ENCODE measurements around the gene ZNF512B.

Gene ZNF512B

DNA sequence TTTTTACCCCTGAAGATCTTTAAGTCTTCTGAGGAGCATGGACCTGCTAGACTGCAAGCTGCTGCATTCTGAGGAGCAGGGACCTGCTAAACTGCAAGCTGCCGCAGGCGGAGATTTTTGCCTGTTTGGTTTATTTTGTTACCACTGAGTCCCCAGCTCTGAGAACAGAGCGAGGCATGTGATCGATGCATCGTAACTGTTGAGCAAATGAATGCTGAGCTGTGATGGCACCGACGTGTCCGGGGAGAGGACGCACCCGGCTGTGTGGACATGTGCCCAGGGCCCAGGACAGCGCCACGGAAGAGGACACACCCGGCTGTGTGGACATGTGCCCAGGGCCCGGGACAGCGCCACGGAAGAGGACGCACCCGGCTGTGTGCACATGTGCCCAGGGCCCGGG, 50.6 kb downstream of the ZNF512B start:
- TF ChIP-seq GATA3 (IDR thresholded peaks at IDR 0.05; ENCODE audit: low read depth, low read length) (no peak), GATA2 (IDR thresholded peaks at IDR 0.05; ENCODE audit: low read depth, low read length) (no peak)

DNA sequence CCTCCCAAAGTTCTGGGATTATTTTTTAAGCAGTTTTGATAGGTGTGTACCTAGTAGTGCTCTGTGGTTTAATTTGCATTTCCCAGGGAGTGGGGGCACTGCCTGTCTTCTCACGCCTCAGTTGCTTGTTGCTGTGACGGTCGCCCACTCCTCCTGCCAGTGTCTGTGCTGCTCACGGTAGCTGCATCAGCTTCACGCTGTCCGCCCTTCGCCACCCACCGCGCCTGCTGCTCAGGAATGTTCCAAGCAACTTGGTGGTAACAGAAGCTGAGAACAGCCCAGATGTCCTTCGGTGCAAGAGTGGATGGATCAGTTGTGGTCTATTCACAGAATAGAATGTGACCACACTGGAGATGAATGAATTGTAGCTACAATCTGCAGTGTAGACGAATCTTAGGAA, 51.9 kb downstream of the ZNF512B start:
- TF ChIP-seq GATA3 (IDR thresholded peaks at IDR 0.05; ENCODE audit: low read depth, low read length) (no peak), GATA2 (IDR thresholded peaks at IDR 0.05; ENCODE audit: low read depth, low read length) (no peak)

DNA sequence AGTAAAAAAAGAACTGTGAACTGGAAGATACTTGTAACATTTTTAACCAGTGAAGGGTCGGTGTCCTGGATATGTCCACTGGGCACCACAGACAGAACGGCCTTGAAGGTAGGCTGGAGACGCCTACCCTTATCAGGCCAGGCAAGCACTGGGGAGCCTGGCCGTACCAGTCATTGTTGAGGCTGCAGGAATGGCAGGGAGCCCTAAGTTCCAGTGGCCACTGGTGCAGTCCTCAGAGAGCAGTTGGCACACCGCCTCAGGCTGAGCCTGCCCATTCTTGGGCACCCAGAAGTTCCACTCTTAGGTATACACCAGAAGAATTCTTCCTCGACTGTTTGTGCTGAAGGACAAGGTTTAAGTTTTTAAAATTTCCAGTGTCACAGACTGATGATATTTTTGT, 54.3 kb downstream of the ZNF512B start:
- TF ChIP-seq GATA2 (IDR thresholded peaks at IDR 0.05; ENCODE audit: low read depth, low read length) (no peak), GATA3 (IDR thresholded peaks at IDR 0.05; ENCODE audit: low read depth, low read length) (no peak)

DNA sequence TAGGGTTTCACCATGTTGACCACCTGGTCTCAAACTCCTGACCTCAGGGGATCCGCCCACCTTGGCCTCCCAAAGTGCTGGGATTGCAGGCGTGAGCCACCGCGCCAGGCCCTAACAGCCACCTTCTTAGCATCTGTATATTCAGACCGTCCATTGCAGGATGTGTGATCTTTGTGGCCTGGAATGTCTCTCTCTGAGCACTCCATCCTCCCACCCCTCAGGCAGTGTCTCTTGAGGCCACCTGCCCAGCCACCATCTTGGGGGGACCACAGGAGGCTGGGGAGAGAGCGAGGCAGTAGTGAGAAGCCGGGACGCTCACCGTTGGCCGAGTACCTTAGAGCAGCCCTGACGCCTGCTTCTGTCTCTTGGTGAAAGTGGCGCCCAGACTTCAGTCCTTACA, 56.0 kb downstream of the ZNF512B start:
- no peak for TF ChIP-seq GATA3 (IDR thresholded peaks at IDR 0.05; ENCODE audit: low read depth, low read length)
- no peak for TF ChIP-seq GATA2 (IDR thresholded peaks at IDR 0.05; ENCODE audit: low read depth, low read length)

DNA sequence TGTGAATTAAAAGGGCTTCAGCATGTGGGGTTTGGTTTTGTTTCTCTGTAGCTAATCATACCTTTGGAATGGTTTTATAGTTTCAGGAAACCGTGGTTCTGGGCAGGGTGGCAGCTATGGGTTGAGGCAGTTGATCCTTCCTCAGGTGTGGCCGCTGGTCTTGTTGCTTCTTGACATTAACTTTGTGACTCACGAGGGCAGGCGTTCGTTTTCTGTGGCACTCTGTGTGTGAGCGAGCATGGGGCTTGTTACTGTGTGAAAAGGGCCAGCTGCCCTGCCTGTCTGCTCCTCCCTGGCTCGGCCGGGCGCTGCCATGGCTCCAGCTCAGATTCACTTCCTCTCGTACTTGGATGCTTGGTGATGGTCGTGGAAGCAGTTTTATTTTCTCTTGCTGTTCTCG, 58.6 kb downstream of the ZNF512B start:
- TF ChIP-seq GATA3 (IDR thresholded peaks at IDR 0.05; ENCODE audit: low read depth, low read length) (no peak), GATA2 (IDR thresholded peaks at IDR 0.05; ENCODE audit: low read depth, low read length) (no peak)

DNA sequence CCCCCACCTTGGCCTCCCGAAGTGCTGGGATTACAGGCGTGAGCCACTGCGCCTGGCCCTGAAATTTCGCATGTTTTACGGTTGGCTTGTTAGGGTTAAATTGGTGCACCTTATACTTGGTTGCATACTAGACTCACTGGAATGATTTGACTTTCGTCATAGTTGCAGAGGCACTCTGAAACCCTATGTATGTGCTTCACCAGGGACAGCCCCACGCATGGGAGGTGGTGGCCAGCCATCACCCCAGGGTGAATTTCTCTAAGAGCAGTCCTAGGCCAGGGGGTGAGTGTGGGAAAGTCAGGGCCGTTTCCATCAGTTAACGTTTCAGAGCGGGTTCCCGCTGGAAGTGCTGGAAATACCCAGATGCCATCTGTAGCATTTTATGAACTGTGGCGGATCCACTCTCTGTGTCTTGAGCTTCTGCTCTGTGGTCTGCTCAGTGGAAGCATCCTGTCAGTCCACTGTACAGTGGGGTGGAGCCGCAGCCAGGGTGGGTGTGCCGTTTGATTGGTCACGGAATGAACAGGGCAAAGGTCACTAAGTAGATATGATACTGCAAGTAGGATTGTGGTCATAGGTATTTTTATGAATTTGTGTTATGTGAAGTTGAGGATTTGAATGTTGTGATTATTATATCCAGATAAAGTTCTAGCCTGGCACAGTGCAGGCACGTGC, 61.6 kb downstream of the ZNF512B start:
- TF ChIP-seq GATA3 (IDR thresholded peaks at IDR 0.05; ENCODE audit: low read depth, low read length) (no peak), GATA2 (IDR thresholded peaks at IDR 0.05; ENCODE audit: low read depth, low read length) (no peak)

All from SH-SY5Y (cell line).